Dermis microvascular lymphatic vessel endothelial cell (primary cell): ENCODE measurements around the gene SLX4. TPM values are rescaled to one million over a fixed set of nuclear protein-coding genes. Genes with fewer than 3 reads are reported as not detected.

Source experiments
- DNase-seq, 2 donors: peaks; one replicate each; pipeline versions ENCODE4 v3.0.0 to v3.0.0-alpha.2; 2010; ENCODE audit warnings: low read depth in 2 of 2
- total RNA-seq: library from RNA; depleted of rRNA; stranded (reverse); fragments of >200 nt; gene quantifications from 2 replicates; pipeline ENCODE4 v1.2.1, GENCODE V29; 2014

The SLX4 gene
- total RNA-seq, 1 donor from 2014 or later = 1.9 TPM

DNA sequence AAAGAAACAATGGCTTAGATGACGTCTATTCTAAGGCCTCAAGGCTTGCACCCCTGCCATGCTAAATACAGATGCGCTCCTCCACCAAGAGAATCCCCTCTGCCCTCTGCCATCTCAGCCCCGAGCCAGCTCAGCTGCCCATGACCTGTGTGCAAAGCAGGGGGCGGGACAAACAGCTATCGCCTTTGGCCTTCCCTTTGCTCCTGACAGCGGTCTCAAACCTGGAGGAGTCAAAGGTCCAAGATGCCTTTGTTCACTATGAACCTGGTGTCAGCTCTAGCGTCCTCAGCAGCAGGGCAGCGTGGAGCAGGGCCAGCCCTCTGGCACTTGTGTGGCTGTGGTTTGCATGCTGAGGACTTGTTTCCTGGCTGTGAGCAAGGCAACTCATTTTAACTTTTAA lies 12.3 kb downstream of the SLX4 start:
- DNase-seq = no peak

DNA sequence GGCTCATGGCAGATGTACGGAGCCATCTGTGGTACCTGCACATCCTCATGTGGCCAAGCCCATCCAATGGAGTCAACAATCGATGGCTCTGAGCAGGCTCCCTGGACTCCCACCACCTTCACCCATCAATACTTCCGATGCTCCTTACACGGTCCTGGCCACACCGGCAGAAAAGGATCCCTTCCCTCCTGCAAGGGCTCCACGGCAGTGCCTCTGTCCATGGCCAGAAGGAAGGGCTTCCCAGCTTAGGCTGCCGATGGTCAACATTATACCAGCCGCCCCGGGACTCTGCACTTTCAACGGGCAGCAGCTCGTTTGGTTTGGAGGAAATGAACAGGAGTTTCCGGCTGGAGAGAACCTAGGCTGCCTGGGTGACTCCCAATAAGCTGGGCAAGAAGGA lies 13.2 kb downstream of the SLX4 start:
- no peak for DNase-seq

DNA sequence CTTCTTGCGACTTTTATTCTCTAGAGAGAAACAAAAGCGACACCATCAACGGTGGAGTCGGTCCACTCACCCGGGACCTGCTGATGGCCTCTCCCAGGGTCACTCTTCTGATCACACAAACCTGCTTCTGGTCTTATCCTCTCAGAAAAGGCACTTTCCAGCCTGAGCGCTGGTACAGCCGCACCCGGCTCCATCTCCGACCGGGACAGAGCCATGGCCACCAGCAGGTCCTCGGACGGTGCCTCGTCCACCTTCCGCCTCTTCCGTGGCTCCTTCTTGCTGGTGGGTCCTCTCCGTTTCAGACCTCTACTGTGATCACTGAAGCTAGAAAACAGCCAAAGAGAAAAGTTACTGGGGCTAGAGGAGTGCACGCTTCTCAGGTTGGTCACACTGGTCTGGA lies 13.7 kb downstream of the SLX4 start:
- no peak for DNase-seq

- no peak for DNase-seq
These were observed 14.2 kb downstream of the SLX4 start for GRCh38 chr16:3597226-3597625.

GRCh38 chr16:3596101-3596861 lies 15.1 kb downstream of the SLX4 start:
- no peak for DNase-seq

DNA sequence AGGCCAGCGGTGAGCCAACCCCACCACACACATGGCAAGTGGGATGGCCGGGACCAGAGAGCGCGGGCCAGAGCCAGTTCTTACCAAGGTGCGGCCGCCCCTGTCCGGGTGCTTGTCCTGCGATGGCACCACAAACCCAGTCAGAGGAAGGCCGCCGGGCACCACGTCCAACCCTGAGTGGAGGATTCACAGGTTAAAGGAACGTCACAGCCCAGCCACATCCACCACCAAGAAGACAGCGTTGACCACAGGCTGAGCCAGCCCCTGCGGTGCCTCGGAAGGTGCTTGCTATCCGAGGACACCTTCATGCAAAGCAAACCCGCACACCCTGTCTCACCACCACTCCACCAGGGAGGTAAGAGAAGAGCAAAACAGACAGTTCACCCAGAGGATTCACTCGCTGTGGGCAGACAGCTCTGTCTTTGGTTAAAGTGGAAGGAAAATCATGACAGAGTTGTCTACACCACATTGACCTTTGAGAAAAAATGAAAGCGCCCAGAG lies 15.8 kb downstream of the SLX4 start:
- DNase-seq = no peak

- no peak for DNase-seq
These were observed 16.3 kb downstream of the SLX4 start for GRCh38 chr16:3595110-3595486.

GRCh38 chr16:3594316-3595109 lies 16.9 kb downstream of the SLX4 start:
- DNase-seq = no peak

DNA sequence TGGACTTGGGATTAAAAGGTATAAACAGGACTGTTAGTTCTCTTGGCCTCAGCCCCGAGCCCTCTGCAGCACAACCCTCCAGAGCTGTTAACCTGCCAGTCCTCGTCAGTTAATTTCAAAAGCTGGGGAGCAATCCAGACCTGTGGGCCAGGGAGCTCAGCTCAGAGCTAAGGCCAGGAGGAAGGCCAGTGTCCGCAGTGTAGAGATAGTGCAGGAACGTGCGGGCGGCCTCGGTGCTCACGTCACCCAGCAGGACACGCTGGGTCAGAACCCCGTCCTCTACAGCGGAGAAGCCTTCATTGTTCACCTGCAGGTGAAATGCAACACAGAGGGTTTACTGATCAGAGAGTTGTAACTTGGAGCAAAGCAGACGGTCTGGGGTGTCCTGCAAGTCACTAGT lies 18.8 kb downstream of the SLX4 start:
- DNase-seq = no peak

- no peak for DNase-seq
These were observed 19.4 kb downstream of the SLX4 start for GRCh38 chr16:3591991-3592390.

GRCh38 chr16:3591436-3591803 lies 20.0 kb downstream of the SLX4 start:
- no peak for DNase-seq

DNA sequence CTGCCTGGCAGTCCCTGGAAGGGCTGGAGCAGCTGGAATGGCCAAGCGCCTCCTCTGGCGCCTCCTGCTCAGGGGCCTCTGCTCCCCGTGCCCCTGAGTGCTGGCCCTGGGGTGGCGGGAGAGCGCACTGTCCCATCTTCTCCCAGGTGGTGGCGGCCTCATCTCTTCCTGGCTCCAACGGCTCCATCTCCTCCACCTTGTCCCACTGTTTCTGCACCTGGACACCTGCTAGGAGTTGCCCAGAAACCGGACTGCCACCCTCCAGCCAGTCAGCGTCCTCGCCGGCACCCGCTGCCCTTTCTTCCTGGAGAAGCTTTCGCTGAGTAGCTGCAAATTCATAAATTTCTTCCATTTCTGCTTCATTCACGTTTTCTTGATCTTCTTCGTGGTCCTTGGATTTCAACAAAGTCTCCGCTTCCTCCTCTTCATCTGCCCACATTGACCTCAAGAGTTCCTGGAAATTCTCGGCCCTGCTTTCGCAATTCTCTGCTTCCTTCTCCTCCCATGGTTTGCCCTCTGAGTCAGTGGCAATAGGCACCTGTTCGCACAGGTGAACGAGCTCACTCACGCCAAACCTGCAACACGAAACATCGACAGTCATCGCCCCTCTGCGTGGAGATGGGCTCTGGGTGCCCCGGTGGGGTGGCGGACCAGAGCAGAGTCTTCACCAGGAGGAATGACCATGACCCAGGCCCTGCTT lies 20.5 kb downstream of the SLX4 start:
- no peak for DNase-seq

- no peak for DNase-seq
These were observed 21.3 kb downstream of the SLX4 start for GRCh38 chr16:3589991-3590701.

DNA sequence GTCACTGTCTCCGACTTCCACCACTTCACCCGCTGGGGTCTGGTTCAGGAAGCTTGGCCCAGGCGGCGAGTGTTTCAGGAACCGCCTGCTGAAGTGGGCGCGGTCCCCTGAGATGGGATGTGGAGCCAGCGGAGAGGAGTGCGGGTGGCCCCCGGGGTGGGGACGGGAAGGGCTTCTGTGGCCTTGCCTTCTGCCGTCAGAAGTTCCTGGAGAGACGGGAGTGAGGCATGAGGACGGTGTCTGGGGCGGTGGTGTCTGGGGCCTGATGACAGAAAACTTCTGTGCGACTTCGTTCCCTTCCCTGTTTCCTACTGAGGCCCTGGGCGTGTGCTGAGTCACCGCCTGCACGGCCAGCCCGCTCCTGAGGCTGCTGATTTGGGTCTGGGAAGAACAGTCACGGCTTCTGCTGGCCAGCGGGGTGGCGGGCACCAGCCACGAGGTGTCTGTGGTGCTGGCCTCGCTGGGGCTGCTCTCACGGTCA lies 21.9 kb downstream of the SLX4 start:
- DNase-seq = no peak

DNA sequence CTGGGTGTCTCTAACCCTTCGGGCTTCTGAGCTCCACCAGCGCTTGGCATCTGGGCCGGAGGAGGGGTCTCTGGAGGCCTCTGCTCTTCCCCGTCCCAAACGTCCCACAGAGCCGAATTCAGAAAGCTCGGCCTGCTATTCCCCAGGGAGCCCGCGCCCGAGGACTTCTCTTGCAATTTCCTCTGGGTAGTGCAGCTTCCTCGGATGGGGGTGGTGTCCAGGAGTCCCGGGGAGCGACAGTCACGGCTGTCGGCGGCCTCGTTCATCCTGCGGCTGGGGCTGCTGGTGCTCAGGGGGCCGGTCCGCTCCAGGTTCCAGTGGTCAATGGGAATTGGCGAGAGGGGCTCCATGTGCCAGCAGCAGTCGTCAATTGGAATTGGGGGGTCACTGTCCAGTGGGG lies 22.4 kb downstream of the SLX4 start:
- no peak for DNase-seq

GRCh38 chr16:3587547-3588110 lies 23.8 kb downstream of the SLX4 start:
- no peak for DNase-seq

DNA sequence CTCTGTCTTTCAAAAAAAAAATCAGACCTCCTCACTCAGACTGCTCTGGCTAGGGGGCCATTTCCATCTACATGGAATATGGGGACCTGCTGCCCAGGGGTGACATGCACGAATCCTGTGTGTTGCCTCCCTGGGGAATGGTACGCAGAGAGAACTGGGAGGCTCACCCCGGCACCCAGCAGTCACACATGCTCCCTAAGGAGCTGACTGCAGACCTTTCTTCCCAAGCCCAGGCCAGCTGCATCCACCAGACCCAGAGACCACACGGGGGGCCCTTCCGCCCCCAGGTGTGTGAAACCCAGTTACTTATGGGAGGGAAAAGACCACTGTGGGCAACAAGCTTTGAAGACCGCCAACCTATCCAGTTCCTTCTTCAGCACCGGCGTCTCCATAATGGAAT lies 27.0 kb downstream of the SLX4 start:
- DNase-seq = no peak

- DNase-seq = no peak
These were observed 27.9 kb downstream of the SLX4 start for GRCh38 chr16:3583303-3584038.

- DNase-seq = no peak
These were observed 28.9 kb downstream of the SLX4 start for GRCh38 chr16:3582276-3583165.
